HG02970 (cell line): ENCODE results near the gene CTNNA3.

ENCODE experiments used
- ATAC-seq: cut with Tn5 transposase; IDR thresholded peaks from one replicate; pipeline ENCODE4 v1.9.1; 2021; ENCODE audit warnings: mild to moderate bottlenecking, moderate library complexity, moderate number of reproducible peaks; ENCODE audit not compliant: unreplicated experiment, low FRiP score

CTNNA3 gene

GRCh38 chr10:66719483-66719882 lies 976.5 kb downstream of the CTNNA3 start:
- no peak for ATAC-seq

DNA sequence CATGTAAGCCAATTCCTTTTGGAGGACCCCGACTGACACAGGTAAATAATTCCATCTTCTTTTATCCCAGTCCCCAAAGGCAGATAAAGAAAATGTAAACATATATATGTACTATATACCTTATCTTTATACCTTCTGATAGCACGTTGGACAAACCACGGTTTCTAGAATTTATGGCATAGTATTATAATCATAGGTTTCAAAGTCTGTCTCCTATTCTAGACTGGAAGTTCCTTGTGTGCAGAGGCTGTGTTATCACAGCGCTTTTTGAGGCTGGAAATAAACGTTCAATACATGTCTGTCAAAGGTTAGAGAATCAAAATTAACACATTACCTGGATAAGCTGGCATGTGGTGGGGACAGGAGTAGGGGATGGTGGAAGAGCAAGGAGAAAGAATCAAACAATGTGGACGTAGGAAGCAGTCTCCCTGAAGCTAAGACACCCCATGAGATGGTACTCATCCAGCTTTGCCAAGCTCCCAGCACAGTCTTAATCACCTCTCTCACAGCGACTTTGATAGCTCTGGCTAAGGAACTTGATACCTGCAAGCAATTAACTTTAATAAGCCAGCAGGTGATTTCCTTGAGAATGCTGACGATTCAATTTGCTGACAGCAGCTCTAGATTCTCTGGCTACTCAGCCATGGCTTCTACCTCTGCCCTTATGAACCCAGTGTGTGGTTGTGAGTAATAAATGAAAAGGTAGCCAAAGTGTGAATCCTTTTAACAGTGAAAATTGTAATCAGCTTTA lies 978.6 kb downstream of the CTNNA3 start:
- no peak for ATAC-seq

- ATAC-seq: no peak
These were observed 981.3 kb downstream of the CTNNA3 start for GRCh38 chr10:66714741-66715140.

GRCh38 chr10:66713387-66713786 lies 982.6 kb downstream of the CTNNA3 start:
- ATAC-seq: no peak

- no peak for ATAC-seq
These were observed 997.9 kb downstream of the CTNNA3 start for GRCh38 chr10:66698069-66698468.

DNA sequence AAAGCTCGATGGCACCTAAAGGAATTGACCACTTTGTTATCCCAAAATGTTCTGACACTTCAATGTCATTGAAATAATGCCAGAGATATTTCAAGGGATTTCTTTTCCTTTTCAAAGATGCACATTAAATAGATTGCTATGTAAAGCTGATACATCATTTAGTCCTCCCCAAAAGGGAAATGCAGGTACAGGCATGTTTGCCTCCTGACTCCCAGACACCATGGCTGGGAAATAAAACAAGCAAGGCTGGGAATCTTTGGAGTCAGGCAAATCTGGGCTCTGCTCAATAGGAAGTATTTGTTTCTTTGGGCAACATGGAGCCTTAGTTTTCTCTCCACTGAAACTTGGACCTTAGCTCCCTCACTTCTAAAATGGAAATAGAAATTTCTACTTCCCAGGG lies 1000.9 kb downstream of the CTNNA3 start:
- no peak for ATAC-seq

GRCh38 chr10:66684581-66684980 lies 1011.4 kb downstream of the CTNNA3 start:
- no peak for ATAC-seq

DNA sequence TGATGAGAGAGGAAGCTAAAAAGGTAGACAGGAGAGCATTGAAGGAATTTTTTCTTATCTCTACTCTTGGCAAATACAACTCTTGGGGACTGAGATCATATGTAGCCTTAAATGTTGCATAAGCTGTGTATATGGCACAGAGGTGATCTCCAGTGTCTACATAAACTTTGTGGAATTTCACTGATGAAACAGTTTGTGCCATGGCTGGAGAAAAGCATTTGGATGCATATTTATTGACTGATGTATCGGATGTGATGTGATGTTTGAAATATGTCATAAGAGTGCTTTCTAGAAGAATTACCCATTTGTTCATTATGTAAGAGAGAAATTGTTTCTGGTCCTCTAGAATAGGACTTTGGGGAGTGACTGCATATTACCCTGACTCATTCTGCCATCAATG lies 1015.1 kb downstream of the CTNNA3 start:
- no peak for ATAC-seq

DNA sequence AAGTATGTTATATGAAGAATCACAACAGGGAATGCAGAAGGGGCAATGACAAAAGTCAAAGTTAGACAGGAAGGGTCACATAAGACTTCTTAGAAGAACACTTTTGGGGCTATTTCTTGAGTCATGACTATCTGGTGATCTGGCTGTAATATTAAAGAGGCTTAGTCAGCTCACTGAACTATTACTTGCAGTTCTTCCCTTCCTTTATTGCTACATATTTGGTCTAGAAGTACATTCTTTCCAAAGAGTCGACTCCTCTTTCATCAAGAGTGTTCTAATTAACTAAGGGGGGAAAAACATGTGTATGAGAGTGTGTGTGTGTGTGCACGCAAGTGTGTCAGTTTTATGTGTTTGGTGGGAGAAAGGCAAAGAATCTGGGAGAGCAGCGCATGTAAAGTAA lies 1017.5 kb downstream of the CTNNA3 start:
- no peak for ATAC-seq

- ATAC-seq: no peak
These were observed 1022.9 kb downstream of the CTNNA3 start for GRCh38 chr10:66673071-66673470.

DNA sequence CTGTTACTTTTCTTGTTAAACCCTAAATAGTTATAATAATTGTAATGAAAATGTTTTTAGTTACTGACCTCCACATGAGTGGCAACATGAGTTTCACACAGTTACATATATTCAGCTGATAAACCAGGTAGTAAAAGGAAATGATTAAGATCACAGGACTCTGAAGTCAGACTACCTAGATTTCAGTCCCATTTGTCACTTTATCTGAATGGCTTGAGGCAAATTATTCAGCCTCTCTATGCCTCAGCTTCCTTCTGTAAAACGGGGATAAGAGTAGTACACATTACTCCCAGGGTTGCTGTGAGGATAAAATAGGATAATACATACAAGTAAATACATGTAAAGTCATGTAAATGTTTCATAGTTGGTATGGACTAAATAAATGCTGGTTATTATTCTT lies 1024.4 kb downstream of the CTNNA3 start:
- no peak for ATAC-seq

DNA sequence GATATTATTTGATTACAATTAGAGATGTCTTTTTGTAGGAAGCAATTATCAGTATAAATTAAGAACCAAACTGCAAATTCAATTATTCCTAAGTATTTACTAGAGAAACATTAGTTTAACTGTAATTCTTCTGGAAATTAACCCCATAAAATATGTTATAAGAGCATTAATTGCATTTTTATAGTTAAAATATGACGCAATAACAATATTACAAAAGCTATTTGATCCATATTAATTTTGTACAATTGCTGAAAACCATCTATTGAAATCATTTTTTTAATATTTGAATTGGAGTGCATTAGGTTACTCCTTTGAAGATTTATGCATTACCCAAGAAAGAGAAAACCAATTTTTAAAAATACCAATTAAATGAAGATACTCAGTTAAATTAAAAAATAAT lies 1024.9 kb downstream of the CTNNA3 start:
- no peak for ATAC-seq

DNA sequence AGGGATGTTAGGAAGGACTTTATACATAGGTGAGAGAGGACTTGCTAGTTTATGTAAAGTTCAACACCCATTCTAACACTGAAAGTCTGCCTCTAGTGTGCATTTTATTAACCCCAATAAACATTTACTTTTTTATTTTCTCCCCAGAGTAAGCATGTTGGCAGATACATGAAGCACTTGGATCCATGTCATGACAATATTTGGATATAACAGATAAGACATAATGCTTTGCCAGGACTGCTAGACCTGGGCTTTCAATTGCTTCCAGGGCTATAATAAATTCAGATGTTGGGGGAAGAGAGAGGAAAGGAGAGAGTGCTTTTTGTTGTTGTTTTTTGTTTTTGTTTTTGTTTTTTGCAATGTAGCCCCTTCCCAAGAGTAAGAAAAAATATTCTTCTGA lies 1039.5 kb downstream of the CTNNA3 start:
- no peak for ATAC-seq

DNA sequence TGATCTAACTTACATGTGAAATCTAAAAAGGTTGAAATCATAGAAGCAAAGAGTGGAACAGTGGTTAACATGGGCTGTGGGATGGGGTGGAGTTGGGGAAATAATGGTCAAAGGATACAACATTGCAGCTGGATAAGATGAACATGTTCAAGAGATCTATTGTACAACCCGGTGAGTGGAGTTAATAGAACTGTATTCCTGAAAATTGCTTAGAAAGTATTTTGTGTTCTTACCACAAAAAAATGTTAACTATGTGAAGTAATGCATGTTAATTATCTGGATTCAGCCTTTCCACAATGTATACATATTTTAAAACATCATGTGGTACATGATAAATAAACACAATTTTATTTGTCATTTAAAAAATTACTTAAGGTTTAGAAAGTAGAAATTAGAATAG lies 1041.1 kb downstream of the CTNNA3 start:
- no peak for ATAC-seq

DNA sequence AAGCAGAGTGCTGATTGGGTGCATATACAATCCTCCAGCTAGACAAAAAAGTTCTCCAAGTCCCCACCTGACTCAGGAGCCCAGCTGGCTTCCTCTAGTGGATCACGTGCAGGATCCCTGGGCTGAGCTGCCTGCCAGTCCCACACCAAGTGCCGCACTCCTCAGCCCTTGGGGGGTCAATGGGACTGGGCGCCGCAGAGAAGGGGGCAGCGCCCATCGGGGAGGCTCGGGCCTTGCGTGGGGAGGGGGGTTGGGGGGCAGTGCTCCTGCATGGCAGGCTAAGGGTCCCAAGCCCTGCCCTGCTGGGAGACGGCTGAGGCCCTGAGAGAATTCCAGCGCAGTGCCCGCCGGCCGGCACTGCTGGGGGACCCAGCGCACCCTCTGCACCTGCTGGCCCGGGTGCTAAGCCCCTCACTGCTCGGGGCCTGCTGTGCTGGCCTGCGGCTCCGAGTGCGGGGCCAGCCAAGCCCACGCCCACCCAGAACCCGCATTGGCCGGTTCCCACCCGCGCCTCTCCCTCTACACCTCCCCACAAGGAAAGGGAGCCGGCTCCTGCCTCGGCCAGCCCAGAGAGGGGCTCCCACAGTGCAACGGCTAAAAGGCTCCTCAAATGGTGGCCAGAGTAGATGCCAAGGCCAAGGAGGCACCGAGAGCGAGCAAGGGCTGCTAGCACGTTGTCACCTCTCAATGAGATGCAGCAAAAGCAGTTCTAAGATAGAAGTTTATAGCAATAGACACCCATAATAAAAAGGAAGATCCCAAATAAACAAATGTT lies 1044.5 kb downstream of the CTNNA3 start:
- no peak for ATAC-seq

DNA sequence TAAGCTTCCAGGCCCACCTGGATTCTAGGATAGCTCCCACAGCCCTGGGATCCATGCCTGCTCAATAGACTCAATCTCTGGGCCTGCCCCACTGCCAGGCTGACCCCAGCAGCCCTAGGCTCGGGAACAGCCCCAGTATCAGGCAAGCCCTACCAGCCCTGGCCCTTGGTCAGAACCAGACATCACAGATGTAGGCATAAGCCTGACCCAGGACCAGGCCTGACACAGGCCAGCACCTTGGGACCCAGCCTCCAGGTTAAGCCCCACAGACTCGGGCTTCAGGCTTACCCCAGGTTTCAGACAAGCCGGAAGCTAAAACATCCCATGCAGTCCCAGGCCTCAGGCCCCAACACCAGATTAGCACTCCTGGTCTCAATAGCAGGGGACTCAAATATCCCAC lies 1046.4 kb downstream of the CTNNA3 start:
- ATAC-seq: no peak

GRCh38 chr10:66642217-66642616 lies 1053.8 kb downstream of the CTNNA3 start:
- ATAC-seq: no peak

- no peak for ATAC-seq
These were observed 1056.6 kb downstream of the CTNNA3 start for GRCh38 chr10:66639371-66639770.

GRCh38 chr10:66637273-66638036 lies 1058.5 kb downstream of the CTNNA3 start:
- no peak for ATAC-seq

DNA sequence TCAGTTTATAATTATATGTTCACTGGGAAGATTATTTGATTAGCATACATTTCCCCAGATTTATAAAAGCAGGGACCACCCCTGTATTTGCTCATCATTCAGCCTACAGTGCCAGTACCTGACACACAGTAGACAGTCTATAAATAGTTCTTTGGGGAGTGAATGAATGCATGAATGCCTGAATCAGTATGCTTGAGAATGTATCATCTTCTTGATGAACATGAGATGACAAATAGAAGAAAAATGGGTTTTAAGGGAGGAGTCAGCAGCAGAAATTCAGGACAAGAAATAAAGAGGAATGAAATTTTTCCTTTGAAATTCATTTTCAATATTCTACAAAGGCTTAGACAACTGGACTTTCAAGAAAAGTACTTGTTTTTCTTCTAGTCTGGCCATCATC lies 1066.0 kb downstream of the CTNNA3 start:
- ATAC-seq: no peak

DNA sequence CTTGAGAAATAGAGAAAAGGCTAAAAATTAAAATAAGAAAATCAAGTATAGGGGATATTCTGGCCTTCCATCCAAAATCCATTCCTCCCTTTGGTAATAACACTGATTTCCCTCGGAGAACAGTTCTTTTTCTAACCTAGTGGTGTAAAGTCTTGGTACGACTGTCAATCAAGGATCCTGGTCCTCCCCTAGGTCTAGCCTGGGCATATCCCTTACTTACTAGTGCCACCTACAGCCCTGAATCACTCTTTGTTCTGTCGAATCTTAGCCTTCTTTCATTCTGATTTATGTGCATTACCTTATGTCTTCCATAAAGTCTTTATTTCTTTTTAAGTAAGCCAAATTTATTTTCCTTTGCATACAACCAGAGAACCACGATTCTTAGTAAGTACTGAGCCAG lies 1068.8 kb downstream of the CTNNA3 start:
- ATAC-seq: no peak
